Osteoblast (primary cell): ENCODE data around the gene ZCWPW2. TPM values are rescaled to one million over a fixed set of nuclear protein-coding genes. Genes with fewer than 3 reads are reported as not detected.

Experiments used
- DNase-seq: peaks from one replicate; pipeline ENCODE4 v3.0.0; 2011; ENCODE audit warnings: low spot score, mixed read lengths; ENCODE audit not compliant: insufficient read length; ENCODE audit errors: missing footprints
- H2AFZ ChIP-seq: 2 replicates; pipeline ENCODE4 v1.6.0; 2011; ENCODE audit warnings: mild to moderate bottlenecking, low read length
- H3K27ac ChIP-seq: 2 replicates; pipeline ENCODE4 v1.5.1; 2011; ENCODE audit warnings: mild to moderate bottlenecking, low read depth, low read length, moderate library complexity
- H3K27me3 ChIP-seq: 2 replicates; pipeline ENCODE4 v1.6.0; 2012; ENCODE audit warnings: mild to moderate bottlenecking, control low read depth, inconsistent platforms, low read length, moderate library complexity; ENCODE audit not compliant: insufficient read depth
- H3K36me3 ChIP-seq: 2 replicates; pipeline ENCODE4 v1.5.1; 2011; ENCODE audit warnings: mild to moderate bottlenecking, low read length, control low read depth, moderate library complexity; ENCODE audit not compliant: insufficient read depth
- H3K4me1 ChIP-seq: 2 replicates; pipeline ENCODE4 v1.5.1; 2011; ENCODE audit warnings: mild to moderate bottlenecking, low read length, control low read depth, moderate library complexity; ENCODE audit not compliant: insufficient read depth
- H3K4me2 ChIP-seq: 2 replicates; pipeline ENCODE4 v1.6.0; 2011; ENCODE audit warnings: mild to moderate bottlenecking, low read length; ENCODE audit not compliant: insufficient read depth
- H3K4me3 ChIP-seq: fragments of 200-600 bp; sonication (generic); 3 replicates; pipeline ENCODE4 v1.5.1; 2012; ENCODE audit warnings: mild to moderate bottlenecking, low read length, inconsistent platforms; ENCODE audit not compliant: insufficient read depth
- H3K79me2 ChIP-seq: 2 replicates; pipeline ENCODE4 v1.6.0; 2012; ENCODE audit warnings: mild to moderate bottlenecking, low read length, control low read depth, inconsistent platforms; ENCODE audit not compliant: insufficient read depth
- H3K9me3 ChIP-seq: 2 replicates; pipeline ENCODE4 v1.5.1; 2011; ENCODE audit warnings: low read depth, low read length, control low read depth
- H4K20me1 ChIP-seq: 2 replicates; pipeline ENCODE4 v1.6.0; 2012; ENCODE audit warnings: mild to moderate bottlenecking, low read length, control low read depth; ENCODE audit not compliant: insufficient read depth
- CTCF ChIP-seq: IDR thresholded peaks from 2 replicates; pipeline ENCODE4 v1.5.1; 2011; ENCODE audit warnings: mild to moderate bottlenecking, low read depth, low read length, moderate library complexity; ENCODE audit errors: extremely low read depth
- total RNA-seq: library from RNA; depleted of rRNA; stranded (reverse); fragments of >200 nt; gene quantifications from 2 replicates; pipeline ENCODE4 v1.2.3, GENCODE V29; 2012

ZCWPW2 gene
- total RNA-seq, 1 donor: 0.36 TPM

GRCh38 chr3:28553175-28553574 is 204.7 kb downstream of the ZCWPW2 start:
- H2AFZ ChIP-seq: no peak overlapping the region
- no peaks in the 10 kb centered on the region for H4K20me1 ChIP-seq
- H3K9me3 ChIP-seq: no peaks in the 10 kb centered on the region
- peak; percentile 26 for DNase-seq
- H3K27ac ChIP-seq: no peak overlapping the region
- no peaks in the 10 kb centered on the region for H3K27me3 ChIP-seq
- TF ChIP-seq CTCF: no peak
- H3K4me3 ChIP-seq: no peak overlapping the region
- H3K4me1 ChIP-seq: no peaks in the 10 kb centered on the region
- H3K4me2 ChIP-seq: no peak overlapping the region
- no peaks in the 10 kb centered on the region for H3K79me2 ChIP-seq
- no peaks in the 10 kb centered on the region for H3K36me3 ChIP-seq

- H3K79me2 ChIP-seq: no peaks in the 10 kb centered on the region
- H3K4me2 ChIP-seq: no peak overlapping the region
- no peak overlapping the region for H3K27ac ChIP-seq
- no peaks in the 10 kb centered on the region for H3K9me3 ChIP-seq
- H3K4me3 ChIP-seq: no peak overlapping the region
- H3K4me1 ChIP-seq: no peaks in the 10 kb centered on the region
- H3K36me3 ChIP-seq: no peaks in the 10 kb centered on the region
- no peak overlapping the region for H2AFZ ChIP-seq
- no peak for DNase-seq
- no peak for TF ChIP-seq CTCF
- no peaks in the 10 kb centered on the region for H4K20me1 ChIP-seq
- H3K27me3 ChIP-seq: no peaks in the 10 kb centered on the region
Observed at GRCh38 chr3:28556195-28556594, 207.7 kb downstream of the ZCWPW2 start.

- Histone ChIP-seq H3K27me3 (no peaks in the 10 kb centered on the region), H3K36me3 (no peaks in the 10 kb centered on the region), H3K79me2 (no peaks in the 10 kb centered on the region), H3K4me2 (no peak overlapping the region), H3K4me1 (no peaks in the 10 kb centered on the region), H3K9me3 (peaks cover 2% of the 10 kb centered on the region), H2AFZ (no peak overlapping the region), H3K4me3 (no peak overlapping the region), H4K20me1 (no peaks in the 10 kb centered on the region), H3K27ac (no peak overlapping the region)
- DNase-seq: no peak
- TF ChIP-seq CTCF: no peak
Observed at GRCh38 chr3:28564211-28564610, 215.7 kb downstream of the ZCWPW2 start.

GRCh38 chr3:28569357-28569756 is 220.8 kb downstream of the ZCWPW2 start:
- Histone ChIP-seq H3K4me3 (no peak overlapping the region), H3K27ac (no peak overlapping the region), H3K9me3 (peaks cover 2% of the 10 kb centered on the region), H3K79me2 (no peaks in the 10 kb centered on the region), H3K36me3 (no peaks in the 10 kb centered on the region), H3K27me3 (peaks cover 6% of the 10 kb centered on the region), H3K4me2 (no peak overlapping the region), H4K20me1 (no peaks in the 10 kb centered on the region), H2AFZ (no peak overlapping the region), H3K4me1 (no peaks in the 10 kb centered on the region)
- TF ChIP-seq CTCF: no peak
- DNase-seq: no peak
